SK-N-SH (cell line): ENCODE data around the gene MBNL2. TPM values are rescaled to one million over a fixed set of nuclear protein-coding genes. Genes with fewer than 3 reads are reported as not detected.

Source experiments
- CTCF ChIA-PET: fragments of 300-600, 350-600 bp; formaldehyde crosslinking; extraction: SDS; loops from one replicate; lab custom pipeline; 2021; lab: Yijun Ruan, JAX
- POLR2A ChIA-PET: fragments of 350-600 bp; sonication (Branson Sonifier 250); formaldehyde crosslinking; extraction: SDS; loops from one replicate; lab custom pipeline; 2020; ENCODE audit warnings: antibody characterized with exemption, inconsistent platforms; lab: Yijun Ruan, JAX
- DNase-seq: peaks from one replicate; pipeline ENCODE4 v3.0.0; 2012
- H2AFZ ChIP-seq: fragments of 200-600 bp; sonication (generic); 2 replicates; pipeline ENCODE4 v1.8.1; 2016; ENCODE audit warnings: antibody characterized with exemption, mild to moderate bottlenecking, low read depth
- H3F3A ChIP-seq: fragments of 200-600 bp; sonication (generic); replicated peaks from 2 replicates; pipeline ENCODE3; 2016; ENCODE audit warnings: antibody characterized with exemption, mild to moderate bottlenecking; ENCODE audit not compliant: insufficient read depth
- H3K27ac ChIP-seq, 2 experiments: fragments of 200-500 bp in 1 of 2; fragments of 200-600 bp in 1 of 2; sonication (Bioruptor generic) in 1 of 2; sonication (generic), shearing (Covaris generic) in 1 of 2; 2 replicates each; pipeline versions ENCODE4 v1.5.1 to v1.6.1; 2014 to 2016; ENCODE audit warnings: low read depth in 2 of 2, inconsistent platforms in 1 of 2, low read length in 1 of 2, mild to moderate bottlenecking in 1 of 2, mixed read lengths in 1 of 2
- H3K27me3 ChIP-seq: fragments of 200-600 bp; sonication (generic), shearing (Covaris generic); 2 replicates; pipeline ENCODE4 v1.6.1; 2016; ENCODE audit warnings: mixed run types; ENCODE audit not compliant: insufficient read depth
- H3K36me3 ChIP-seq, 2 experiments: fragments of 200-500 bp in 1 of 2; fragments of 200-600 bp in 1 of 2; sonication (Bioruptor generic) in 1 of 2; sonication (generic) in 1 of 2; replicated peaks in 1 of 2; 2 replicates each; pipeline versions ENCODE3 to v1.5.1; 2014 to 2016; ENCODE audit warnings: low read length in 1 of 2, mild to moderate bottlenecking in 1 of 2; ENCODE audit not compliant: insufficient read depth in 2 of 2, control insufficient read depth in 1 of 2
- H3K4me1 ChIP-seq, 2 experiments: fragments of 200-500 bp in 1 of 2; fragments of 200-600 bp in 1 of 2; sonication (Bioruptor generic) in 1 of 2; sonication (generic), shearing (Covaris generic) in 1 of 2; 2 replicates each; pipeline versions ENCODE4 v1.5.1 to v1.6.1; 2014 to 2016; ENCODE audit warnings: low read depth in 1 of 2, low read length in 1 of 2, mixed run types in 1 of 2; ENCODE audit not compliant: insufficient read depth in 2 of 2, control insufficient read depth in 1 of 2
- H3K4me2 ChIP-seq: fragments of 200-600 bp; sonication (generic), shearing (Covaris generic); 2 replicates; pipeline ENCODE4 v1.6.1; 2017; ENCODE audit warnings: mixed run types
- H3K4me3 ChIP-seq, 2 experiments: fragments of 200-500 bp in 1 of 2; fragments of 200-600 bp in 1 of 2; sonication (Bioruptor generic) in 1 of 2; sonication (generic), shearing (Covaris generic) in 1 of 2; 2 replicates each; pipeline versions ENCODE4 v1.5.1 to v1.8.1; 2014 to 2016; ENCODE audit warnings: low read depth in 2 of 2, inconsistent platforms in 1 of 2, low read length in 1 of 2, mild to moderate bottlenecking in 1 of 2, mixed read lengths in 1 of 2, moderate library complexity in 1 of 2
- H3K79me2 ChIP-seq: fragments of 200-600 bp; sonication (generic); 2 replicates; pipeline ENCODE4 v1.8.1; 2017; ENCODE audit warnings: mild to moderate bottlenecking; ENCODE audit not compliant: insufficient read depth
- H3K9ac ChIP-seq: fragments of 200-600 bp; sonication (generic); 2 replicates; pipeline ENCODE4 v1.6.1; 2017; ENCODE audit warnings: mixed run types
- H3K9me2 ChIP-seq: fragments of 200-600 bp; sonication (generic); 2 replicates; pipeline ENCODE4 v1.6.1; 2017; ENCODE audit warnings: mixed run types
- H3K9me3 ChIP-seq: fragments of 200-600 bp; sonication (generic); 2 replicates; pipeline ENCODE4 v1.6.1; 2017; ENCODE audit warnings: mixed run types, mild to moderate bottlenecking, moderate library complexity
- H4K20me1 ChIP-seq: fragments of 200-600 bp; sonication (generic); 2 replicates; pipeline ENCODE4 v1.6.1; 2017; ENCODE audit warnings: mild to moderate bottlenecking, mixed run types; ENCODE audit not compliant: insufficient read depth
- CHD2 ChIP-seq: fragments of 150-350 bp; IDR thresholded peaks from 2 replicates; pipeline ENCODE4 v1.6.1; 2018; ENCODE audit warnings: low read length; ENCODE audit not compliant: partially characterized antibody
- GABPA ChIP-seq: IDR thresholded peaks from 2 replicates; pipeline ENCODE4 v1.4.0; 2012; ENCODE audit warnings: low read depth, mild to moderate bottlenecking
- GATA2 ChIP-seq: sonication (generic); formaldehyde crosslinking; IDR thresholded peaks from 2 replicates; pipeline ENCODE4 v1.5.0; 2020; ENCODE audit warnings: mild to moderate bottlenecking, missing genetic modification reagents
- JUND ChIP-seq: IDR thresholded peaks from 2 replicates; pipeline ENCODE4 v1.4.0; 2012
- MAX ChIP-seq: IDR thresholded peaks from 2 replicates; pipeline ENCODE4 v1.4.0; 2012; ENCODE audit warnings: low read depth
- MEF2A ChIP-seq: IDR thresholded peaks from 2 replicates; pipeline ENCODE4 v1.4.0; 2012; ENCODE audit warnings: low read depth, borderline replicate concordance
- NFIC ChIP-seq: IDR thresholded peaks from 2 replicates; pipeline ENCODE4 v1.4.0; 2012; ENCODE audit warnings: borderline replicate concordance
- NRF1 ChIP-seq: IDR thresholded peaks from 2 replicates; pipeline ENCODE4 v1.6.1; 2012; ENCODE audit warnings: low read depth, mild to moderate bottlenecking, low read length
- PBX3 ChIP-seq: IDR thresholded peaks from 2 replicates; pipeline ENCODE4; 2012
- RAD21 ChIP-seq: IDR thresholded peaks from 2 replicates; pipeline ENCODE4 v1.6.1; 2012; ENCODE audit warnings: mild to moderate bottlenecking, low read length
- RXRA ChIP-seq: IDR thresholded peaks from 2 replicates; pipeline ENCODE4 v1.4.0; 2012; ENCODE audit warnings: low read depth, mild to moderate bottlenecking, borderline replicate concordance
- SIN3A ChIP-seq: IDR thresholded peaks from 2 replicates; pipeline ENCODE4 v1.6.1; 2012; ENCODE audit warnings: low read depth, mild to moderate bottlenecking, low read length, moderate library complexity, borderline replicate concordance
- SMC3 ChIP-seq: IDR thresholded peaks from 2 replicates; pipeline ENCODE4 v1.6.1; 2012; ENCODE audit warnings: low read depth, low read length, improper control_type of control experiment
- WGBS: methylation state at CpG from one replicate; pipeline ENCODE4 v1.1.6; 2017; ENCODE audit warnings: low lambda C conversion rate; 5-methylcytosine and 5-hydroxymethylcytosine counted together
- polyA plus RNA-seq, 3 experiments: library from polyadenylated mRNA; depleted of rRNA; stranded (reverse); fragments of >200 nt; gene quantifications; 2 replicates each; pipeline ENCODE4 v1.2.3, GENCODE V29; 2012

MBNL2 gene
- polyA plus RNA-seq, 1 of the 3 experiments (the other 2 are of a cell fraction): 24.5 TPM

GRCh38 chr13:97373787-97374186 lies 151.7 kb downstream of the MBNL2 start:
- WGBS: 91% methylated on average over 6 of the region's 6 CpGs
- Histone ChIP-seq H3K36me3 (peaks cover 71 to 77% of the 10 kb centered on the region in 2 experiments), H3K27ac (no peak overlapping the region), H3K4me1 (no peaks in the 10 kb centered on the region; a peak in 1 of 4 replicates), H3K27me3 (no peaks in the 10 kb centered on the region), H2AFZ (no peak overlapping the region), H3K4me2 (no peak overlapping the region), H3K9me3 (no peaks in the 10 kb centered on the region), H3K79me2 (peaks cover 27% of the 10 kb centered on the region; the same call in 1 of the 2 replicates), H3K9ac (no peak overlapping the region), H3F3A (peaks cover 15% of the 10 kb centered on the region), H3K9me2 (no peaks in the 10 kb centered on the region), H3K4me3 (no peak overlapping the region), H4K20me1 (0 out of 2 replicates have a peak, but pooled peaks cover 3% of the 10 kb centered on the region)
- POLR2A ChIA-PET: no interaction called here
- no peak for DNase-seq
- CTCF ChIA-PET: interaction anchor here (1.3 to 2.0 kb wide), 2 partner anchors 10 to 286 kb away, joined by 4 to 5 read pairs; no protein-coding TSS in a partner anchor
- no peak for TF ChIP-seq MEF2A
- no peak for TF ChIP-seq PBX3
- TF ChIP-seq NRF1: no peak
- no peak for TF ChIP-seq SMC3
- no peak for TF ChIP-seq SIN3A
- no peak for TF ChIP-seq GABPA
- TF ChIP-seq RXRA: no peak
- no peak for TF ChIP-seq GATA2
- no peak for TF ChIP-seq CHD2
- TF ChIP-seq MAX: no peak
- TF ChIP-seq NFIC: no peak

- H3K36me3 ChIP-seq: peaks cover 56 to 67% of the 10 kb centered on the region in 2 experiments
- H3K79me2 ChIP-seq: peaks cover 26% of the 10 kb centered on the region; the same call in 1 of the 2 replicates
- no peaks in the 10 kb centered on the region for H3K9me3 ChIP-seq
- DNase-seq: no peak
- no peak overlapping the region for H3K4me3 ChIP-seq
- ChIA-PET POLR2A (no interaction called here), CTCF (no interaction called here)
- no peak overlapping the region for H2AFZ ChIP-seq
- no peaks in the 10 kb centered on the region for H3K27me3 ChIP-seq
- H3K4me2 ChIP-seq: no peak overlapping the region
- H4K20me1 ChIP-seq: 0 out of 2 replicates have a peak, but pooled peaks cover 3% of the 10 kb centered on the region
- no peaks in the 10 kb centered on the region for H3K9me2 ChIP-seq
- WGBS: 96% methylated on average over 6 of the region's 6 CpGs
- TF ChIP-seq JUND (0 out of 2 replicates have a peak, but pooled peaks have one; percentile 2), RAD21 (no peak)
- no peaks in the 10 kb centered on the region; a peak in 1 of 4 replicates for H3K4me1 ChIP-seq
- H3K9ac ChIP-seq: no peak overlapping the region
- no peak overlapping the region for H3K27ac ChIP-seq
- peaks cover 17% of the 10 kb centered on the region for H3F3A ChIP-seq
These were observed 154.8 kb downstream of the MBNL2 start for GRCh38 chr13:97376981-97377380.
